Measurements from ENCODE around the gene SSNA1.

DNA sequence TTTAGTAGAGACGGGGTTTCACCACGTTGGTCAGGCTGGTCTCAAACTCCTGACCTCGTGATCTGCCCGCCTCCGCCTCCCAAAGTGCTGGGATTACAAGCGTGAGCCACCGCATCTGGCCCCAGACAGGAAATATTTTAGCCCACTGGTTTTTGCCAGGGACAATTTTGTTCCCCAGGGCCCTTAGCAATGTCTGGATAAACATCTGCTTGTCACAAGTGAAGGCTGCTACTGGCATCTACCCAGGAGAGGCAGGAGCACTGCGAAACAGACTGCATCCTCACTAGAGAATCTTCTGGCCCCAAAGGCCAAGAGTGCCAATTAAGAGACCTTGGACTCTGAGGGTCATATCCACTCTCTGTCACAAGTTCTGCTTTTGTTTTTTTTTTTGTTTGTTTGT lies 14.5 kb downstream of the SSNA1 start:
- TF ChIP-seq, protein P1, sequence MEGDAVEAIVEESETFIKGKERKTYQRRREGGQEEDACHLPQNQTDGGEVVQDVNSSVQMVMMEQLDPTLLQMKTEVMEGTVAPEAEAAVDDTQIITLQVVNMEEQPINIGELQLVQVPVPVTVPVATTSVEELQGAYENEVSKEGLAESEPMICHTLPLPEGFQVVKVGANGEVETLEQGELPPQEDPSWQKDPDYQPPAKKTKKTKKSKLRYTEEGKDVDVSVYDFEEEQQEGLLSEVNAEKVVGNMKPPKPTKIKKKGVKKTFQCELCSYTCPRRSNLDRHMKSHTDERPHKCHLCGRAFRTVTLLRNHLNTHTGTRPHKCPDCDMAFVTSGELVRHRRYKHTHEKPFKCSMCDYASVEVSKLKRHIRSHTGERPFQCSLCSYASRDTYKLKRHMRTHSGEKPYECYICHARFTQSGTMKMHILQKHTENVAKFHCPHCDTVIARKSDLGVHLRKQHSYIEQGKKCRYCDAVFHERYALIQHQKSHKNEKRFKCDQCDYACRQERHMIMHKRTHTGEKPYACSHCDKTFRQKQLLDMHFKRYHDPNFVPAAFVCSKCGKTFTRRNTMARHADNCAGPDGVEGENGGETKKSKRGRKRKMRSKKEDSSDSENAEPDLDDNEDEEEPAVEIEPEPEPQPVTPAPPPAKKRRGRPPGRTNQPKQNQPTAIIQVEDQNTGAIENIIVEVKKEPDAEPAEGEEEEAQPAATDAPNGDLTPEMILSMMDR (IDR thresholded peaks at IDR 0.05): no peak
- no peak for TF ChIP-seq ZFX (IDR thresholded peaks at IDR 0.05; ENCODE audit: borderline replicate concordance)
